Prostate gland (tissue), 2 donors: ENCODE results near the gene GPC5. TPM values are rescaled to one million over a fixed set of nuclear protein-coding genes. Genes with fewer than 3 reads are reported as not detected.

Source experiments
- DNase-seq: peaks from one replicate; pipeline ENCODE4 v3.0.0-alpha.2; 2019; ENCODE audit warnings: low spot score
- H3K27ac ChIP-seq, 2 donors: fragments of 200-600 bp; sonication (generic); 2 replicates each; pipeline ENCODE4 v1.5.1; 2017 to 2019
- H3K27me3 ChIP-seq: fragments of 200-600 bp; sonication (generic); replicated peaks from 2 replicates; pipeline ENCODE4 v1.5.1; 2019; ENCODE audit not compliant: insufficient read depth
- H3K36me3 ChIP-seq, 2 donors: fragments of 200-600 bp; sonication (generic); 1 replicate in 1 of 2; 2 replicates in 1 of 2; pipeline versions ENCODE4 v1.5.1 to v1.8.1; 2017 to 2019
- H3K4me1 ChIP-seq: fragments of 200-600 bp; sonication (generic); replicated peaks from 2 replicates; pipeline ENCODE4 v1.5.1; 2019
- H3K4me3 ChIP-seq, 2 donors: fragments of 200-600 bp; sonication (generic); 2 replicates each; pipeline ENCODE4 v1.5.1; 2017 to 2019
- H3K9me3 ChIP-seq: fragments of 200-600 bp; sonication (generic); 2 replicates; pipeline ENCODE4 v1.5.1; 2017
- POLR2A ChIP-seq: fragments of 450-650 bp; IDR thresholded peaks from one replicate; pipeline ENCODE4 v1.6.1; 2016; ENCODE audit warnings: antibody characterized with exemption, mild to moderate bottlenecking
- POLR2AphosphoS5 ChIP-seq: sonication (generic); formaldehyde crosslinking; IDR thresholded peaks from one replicate; pipeline ENCODE4 v1.6.1; 2017; ENCODE audit warnings: antibody characterized with exemption
- WGBS: methylation state at CpG from one replicate; pipeline ENCODE4 v1.1.5; 2018; 5-methylcytosine and 5-hydroxymethylcytosine counted together
- intact Hi-C: fragments of 100-400 bp; cut with DNase I; formaldehyde crosslinking; loops from one replicate; pipeline ENCODE4 v1.14.2; 2022
- total RNA-seq, 2 donors: library from RNA; depleted of rRNA; stranded (reverse); fragments of >200 nt; gene quantifications; one replicate each; pipeline ENCODE4 v1.1.0, GENCODE V29; 2016
- TF ChIP-seq, protein P1 (sequence below), 4 experiments: fragments of 200-600 bp in 2 of 4; fragments of 450-650 bp in 2 of 4; sonication (generic) in 2 of 4; IDR thresholded peaks; 1 replicate in 3 of 4; 2 replicates in 1 of 4; pipeline ENCODE4 v1.5.1; 2016 to 2019; ENCODE audit warnings: antibody characterized with exemption in 4 of 4, mild to moderate bottlenecking in 2 of 4, moderate library complexity in 2 of 4

Gene GPC5
- total RNA-seq, 2 donors from 2014 or later, result 0.23 to 35.0 TPM

DNA sequence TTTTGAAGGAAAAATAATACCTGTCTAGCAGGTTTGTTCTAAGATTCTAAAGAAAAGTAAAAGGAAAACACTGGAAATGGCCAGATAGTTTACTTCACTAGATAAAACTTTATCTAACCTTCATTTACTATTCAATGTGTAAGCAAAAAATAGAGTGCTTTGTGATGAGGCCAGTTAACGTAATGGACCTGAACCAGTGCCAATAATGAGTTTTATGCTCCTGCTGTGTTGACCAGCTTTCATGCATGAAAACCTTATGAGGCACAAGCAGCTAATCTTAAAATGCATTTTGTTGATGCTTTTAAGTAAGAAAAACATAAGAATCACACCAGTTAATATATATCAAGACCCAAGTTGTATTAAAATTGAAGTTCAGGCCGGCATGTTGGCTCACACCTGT lies 1211.0 kb downstream of the GPC5 start:
- DNase-seq, result no peak
- Histone ChIP-seq H3K4me3 (no peak overlapping the region), H3K9me3 (no peaks in the 10 kb centered on the region), H3K27ac (no peak overlapping the region), H3K27me3 (no peaks in the 10 kb centered on the region), H3K4me1 (no peaks in the 10 kb centered on the region), H3K36me3 (no peaks in the 10 kb centered on the region)
- WGBS, result 41% methylated on average over 2 of the region's 2 CpGs
- intact Hi-C loops, result no loop called here
- no peak for TF ChIP-seq POLR2A
- TF ChIP-seq, protein P1, sequence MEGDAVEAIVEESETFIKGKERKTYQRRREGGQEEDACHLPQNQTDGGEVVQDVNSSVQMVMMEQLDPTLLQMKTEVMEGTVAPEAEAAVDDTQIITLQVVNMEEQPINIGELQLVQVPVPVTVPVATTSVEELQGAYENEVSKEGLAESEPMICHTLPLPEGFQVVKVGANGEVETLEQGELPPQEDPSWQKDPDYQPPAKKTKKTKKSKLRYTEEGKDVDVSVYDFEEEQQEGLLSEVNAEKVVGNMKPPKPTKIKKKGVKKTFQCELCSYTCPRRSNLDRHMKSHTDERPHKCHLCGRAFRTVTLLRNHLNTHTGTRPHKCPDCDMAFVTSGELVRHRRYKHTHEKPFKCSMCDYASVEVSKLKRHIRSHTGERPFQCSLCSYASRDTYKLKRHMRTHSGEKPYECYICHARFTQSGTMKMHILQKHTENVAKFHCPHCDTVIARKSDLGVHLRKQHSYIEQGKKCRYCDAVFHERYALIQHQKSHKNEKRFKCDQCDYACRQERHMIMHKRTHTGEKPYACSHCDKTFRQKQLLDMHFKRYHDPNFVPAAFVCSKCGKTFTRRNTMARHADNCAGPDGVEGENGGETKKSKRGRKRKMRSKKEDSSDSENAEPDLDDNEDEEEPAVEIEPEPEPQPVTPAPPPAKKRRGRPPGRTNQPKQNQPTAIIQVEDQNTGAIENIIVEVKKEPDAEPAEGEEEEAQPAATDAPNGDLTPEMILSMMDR (IDR thresholded peaks at IDR 0.05), result no peak
- no peak for TF ChIP-seq POLR2AphosphoS5

GRCh38 chr13:92612892-92613291 lies 1214.5 kb downstream of the GPC5 start:
- no peak overlapping the region for H3K27ac ChIP-seq
- H3K9me3 ChIP-seq, result no peaks in the 10 kb centered on the region
- H3K27me3 ChIP-seq, result no peaks in the 10 kb centered on the region
- no peak for DNase-seq
- H3K4me1 ChIP-seq, result no peaks in the 10 kb centered on the region
- no peak overlapping the region for H3K4me3 ChIP-seq
- 94% methylated on average over 3 of the region's 3 CpGs for WGBS
- TF ChIP-seq POLR2A, result no peak
- TF ChIP-seq, protein P1 (IDR thresholded peaks at IDR 0.05), result no peak
- TF ChIP-seq POLR2AphosphoS5, result no peak
- H3K36me3 ChIP-seq, result no peaks in the 10 kb centered on the region
- intact Hi-C loops, result no loop called here

- no peak for DNase-seq
- no peak overlapping the region for H3K27ac ChIP-seq
- H3K36me3 ChIP-seq, result no peaks in the 10 kb centered on the region
- H3K9me3 ChIP-seq, result no peaks in the 10 kb centered on the region
- TF ChIP-seq POLR2A, result no peak
- TF ChIP-seq POLR2AphosphoS5, result no peak
- TF ChIP-seq, protein P1 (IDR thresholded peaks at IDR 0.05), result no peak
- intact Hi-C loops, result no loop called here
- no peaks in the 10 kb centered on the region for H3K4me1 ChIP-seq
- no peak overlapping the region for H3K4me3 ChIP-seq
- no peaks in the 10 kb centered on the region for H3K27me3 ChIP-seq
Observed at GRCh38 chr13:92613921-92614320, 1215.5 kb downstream of the GPC5 start.

DNA sequence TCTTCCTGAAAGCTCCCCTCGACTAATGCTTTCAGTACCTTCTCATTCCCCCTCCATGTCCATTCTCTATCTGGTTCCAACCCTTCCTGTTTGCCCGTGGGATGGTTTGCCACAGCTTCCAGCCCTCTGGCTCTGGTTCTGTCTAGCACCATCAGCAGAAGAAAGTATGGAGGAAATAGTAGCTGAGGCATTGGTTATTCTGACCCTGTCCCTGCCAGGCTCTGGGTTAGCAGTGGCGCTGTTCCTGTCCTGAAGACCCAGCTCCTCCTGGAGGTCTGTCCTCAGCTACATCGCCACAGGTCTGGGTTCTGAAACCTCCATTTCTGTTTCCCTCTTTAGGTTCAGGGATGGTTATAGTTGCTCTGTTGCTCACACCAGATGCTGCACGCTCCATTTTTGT lies 1223.6 kb downstream of the GPC5 start:
- Histone ChIP-seq H3K27me3 (no peaks in the 10 kb centered on the region), H3K4me1 (no peaks in the 10 kb centered on the region), H3K36me3 (no peaks in the 10 kb centered on the region), H3K27ac (no peak overlapping the region), H3K9me3 (no peaks in the 10 kb centered on the region), H3K4me3 (no peak overlapping the region)
- TF ChIP-seq POLR2AphosphoS5, result no peak
- TF ChIP-seq, protein P1 (IDR thresholded peaks at IDR 0.05), result no peak
- no peak for TF ChIP-seq POLR2A
- WGBS, result 94% methylated on average over 5 of the region's 5 CpGs
- intact Hi-C loops, result no loop called here
- no peak for DNase-seq

DNA sequence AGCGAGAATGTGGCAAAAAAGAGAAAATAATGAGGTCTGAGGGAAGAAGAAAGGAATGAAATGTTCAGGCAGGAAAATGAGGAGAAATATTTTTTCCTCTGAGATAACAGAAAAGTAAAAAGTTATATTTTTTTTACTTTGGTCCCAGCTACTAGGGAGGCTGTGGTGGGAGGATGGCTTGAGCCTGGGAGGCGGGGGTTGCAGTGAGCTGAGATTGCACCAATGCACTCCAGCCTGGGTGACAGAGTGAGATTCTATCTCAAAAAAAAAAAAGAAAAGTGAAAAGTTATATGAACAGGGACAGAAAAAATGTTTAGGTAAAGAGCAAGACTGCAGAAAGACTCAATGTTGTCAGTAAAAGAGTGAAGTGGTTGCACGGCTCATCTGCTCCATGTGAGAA lies 1224.5 kb downstream of the GPC5 start:
- Histone ChIP-seq H3K4me3 (no peak overlapping the region), H3K27ac (no peak overlapping the region), H3K36me3 (no peaks in the 10 kb centered on the region), H3K4me1 (no peaks in the 10 kb centered on the region), H3K9me3 (no peaks in the 10 kb centered on the region), H3K27me3 (no peaks in the 10 kb centered on the region)
- no peak for DNase-seq
- TF ChIP-seq POLR2AphosphoS5, result no peak
- TF ChIP-seq, protein P1 (IDR thresholded peaks at IDR 0.05), result no peak
- TF ChIP-seq POLR2A, result no peak
- intact Hi-C loops, result no loop called here
- 89% methylated on average over 3 of the region's 3 CpGs for WGBS
